Measurements from ENCODE around the gene LITAFD.

The LITAFD gene

DNA sequence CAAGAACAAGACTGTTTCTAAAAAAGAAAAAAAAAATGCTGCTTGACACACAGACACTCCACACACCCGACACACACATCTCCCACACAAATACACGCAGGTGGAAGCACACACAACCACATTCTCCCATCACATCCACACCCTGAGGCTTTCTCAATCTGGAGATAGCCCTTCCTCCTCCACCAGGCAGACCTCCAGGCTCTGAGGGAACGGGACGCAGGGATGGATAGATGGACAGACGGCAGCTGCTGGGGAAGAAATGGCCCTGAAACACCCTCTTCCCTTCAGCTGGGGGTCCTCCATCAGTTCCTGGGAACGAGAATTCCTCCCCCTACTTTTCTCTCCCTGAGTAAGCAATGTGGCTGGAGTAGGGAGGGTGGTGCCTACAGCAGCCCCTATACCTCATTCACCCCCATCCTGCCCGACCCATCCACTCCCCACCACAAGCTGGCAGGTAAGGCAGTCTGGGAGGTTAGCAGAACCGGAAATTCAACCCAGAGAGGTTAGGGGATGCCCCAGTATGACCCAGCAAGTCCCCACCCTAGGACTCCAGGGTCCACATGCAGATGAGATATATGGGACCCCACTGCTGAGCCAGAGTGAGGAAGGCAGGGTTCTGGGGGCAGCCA lies 4.1 kb upstream of the LITAFD start:
- H3K18ac ChIP-seq (ENCODE audit: low read depth in 1 of 2, low read length in 2 of 2) = peak overlapping the region; percentile 46 to 95
- peak overlapping the region in 1 of 2 experiments; percentile 87 for H3K4ac ChIP-seq (ENCODE audit: low read depth in 1 of 2, low read length in 2 of 2)
- H3K27me3 ChIP-seq (ENCODE audit: control insufficient read depth in 1 of 2, insufficient read depth in 1 of 2, low read length in 2 of 2) = no peaks in the 10 kb centered on the region
- peak overlapping the region; percentile 41 for H4K8ac ChIP-seq (ENCODE audit: low read length)
- H3K79me1 ChIP-seq (replicated peaks; ENCODE audit: low read length, poor library complexity, severe bottlenecking) = peaks cover 1% of the 10 kb centered on the region
- WGBS = 74% methylated on average over 6 of the region's 8 CpGs
- H2AK5ac ChIP-seq (ENCODE audit: low read length, severe bottlenecking) = peak overlapping the region; percentile 88
- peak overlapping the region; percentile 75 for H2BK120ac ChIP-seq (ENCODE audit: low read depth, low read length)
- H2AFZ ChIP-seq (ENCODE audit: low read depth, low read length) = no peak overlapping the region
- H2BK12ac ChIP-seq (ENCODE audit: low read length in 2 of 2) = peak overlapping the region in 1 of 2 experiments; percentile 99
- H3K4me2 ChIP-seq (ENCODE audit: low read length, poor library complexity, severe bottlenecking) = no peak overlapping the region
- H3K9ac ChIP-seq (ENCODE audit: low read length) = no peak overlapping the region
- H3K27ac ChIP-seq (ENCODE audit: low read length, poor library complexity, severe bottlenecking) = peak overlapping the region; percentile 93
- no peaks in the 10 kb centered on the region for H3K9me3 ChIP-seq (ENCODE audit: control insufficient read depth, low read length)
- peak overlapping the region; percentile 55 for H4K91ac ChIP-seq (ENCODE audit: low read length)
- no peak overlapping the region for H3K23ac ChIP-seq (ENCODE audit: low read length in 2 of 2)
- H3K14ac ChIP-seq (ENCODE audit: low read length in 2 of 2) = peak overlapping the region in 1 of 2 experiments; percentile 92
- peak overlapping the region; percentile 45 for H2BK5ac ChIP-seq (ENCODE audit: low read depth, low read length, poor library complexity, severe bottlenecking)
- no peak for DNase-seq
- H3K4me3 ChIP-seq (ENCODE audit: insufficient read depth in 1 of 2, low read depth in 1 of 2, low read length in 2 of 2) = no peak overlapping the region
- H3K36me3 ChIP-seq (ENCODE audit: control insufficient read depth in 1 of 2, insufficient read depth in 2 of 2, low read depth in 1 of 2, low read length in 2 of 2) = no peaks in the 10 kb centered on the region
- H2BK15ac ChIP-seq (ENCODE audit: low read depth, poor library complexity, severe bottlenecking) = no peak overlapping the region
- peaks cover 18% of the 10 kb centered on the region for H3K4me1 ChIP-seq (ENCODE audit: control insufficient read depth, insufficient read depth, low read depth, low read length)

DNA sequence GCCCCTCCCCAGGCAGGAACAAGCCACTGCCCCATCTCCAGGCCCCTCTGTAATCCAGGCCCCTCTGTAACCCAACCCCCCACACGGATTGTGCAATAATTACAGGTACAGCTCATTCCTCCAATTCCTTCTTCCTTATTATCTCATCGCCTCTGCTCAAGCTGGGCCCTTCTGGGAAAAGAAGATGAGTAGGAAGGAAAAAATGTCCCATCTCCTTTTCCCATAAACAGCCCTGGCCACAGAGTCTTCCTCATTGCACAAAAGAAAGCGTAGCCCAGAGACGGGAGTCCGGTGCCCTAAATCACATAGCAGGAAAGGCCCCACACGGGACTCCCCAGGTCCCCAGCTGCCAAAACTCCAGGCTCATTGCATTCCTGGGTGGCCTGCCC lies 3.6 kb upstream of the LITAFD start:
- Histone ChIP-seq H3K14ac (ENCODE audit: low read length in 2 of 2) (peak overlapping the region in 1 of 2 experiments; percentile 53), H3K4me3 (ENCODE audit: insufficient read depth in 1 of 2, low read depth in 1 of 2, low read length in 2 of 2) (no peak overlapping the region), H3K4me2 (ENCODE audit: low read length, poor library complexity, severe bottlenecking) (no peak overlapping the region), H4K8ac (ENCODE audit: low read length) (peak overlapping the region; percentile 41), H3K27ac (ENCODE audit: low read length, poor library complexity, severe bottlenecking) (peak overlapping the region; percentile 93), H2AFZ (ENCODE audit: low read depth, low read length) (no peak overlapping the region), H3K9me3 (ENCODE audit: control insufficient read depth, low read length) (no peaks in the 10 kb centered on the region), H3K4ac (ENCODE audit: low read depth in 1 of 2, low read length in 2 of 2) (peak overlapping the region in 1 of 2 experiments; percentile 71), H2BK120ac (ENCODE audit: low read depth, low read length) (peak overlapping the region; percentile 75), H2BK5ac (ENCODE audit: low read depth, low read length, poor library complexity, severe bottlenecking) (no peak overlapping the region), H3K36me3 (ENCODE audit: control insufficient read depth in 1 of 2, insufficient read depth in 2 of 2, low read depth in 1 of 2, low read length in 2 of 2) (no peaks in the 10 kb centered on the region), H3K18ac (ENCODE audit: low read depth in 1 of 2, low read length in 2 of 2) (peak overlapping the region; percentile 46 to 95), H3K4me1 (ENCODE audit: control insufficient read depth, insufficient read depth, low read depth, low read length) (peaks cover 18% of the 10 kb centered on the region), H2BK15ac (ENCODE audit: low read depth, poor library complexity, severe bottlenecking) (no peak overlapping the region), H3K23ac (ENCODE audit: low read length in 2 of 2) (no peak overlapping the region), H2BK12ac (ENCODE audit: low read length in 2 of 2) (peak overlapping the region in 1 of 2 experiments; percentile 99), H3K27me3 (ENCODE audit: control insufficient read depth in 1 of 2, insufficient read depth in 1 of 2, low read length in 2 of 2) (no peaks in the 10 kb centered on the region), H2AK5ac (ENCODE audit: low read length, severe bottlenecking) (peak overlapping the region; percentile 88), H4K91ac (ENCODE audit: low read length) (peak overlapping the region; percentile 55), H3K9ac (ENCODE audit: low read length) (peak overlapping the region; percentile 61), H3K79me1 (replicated peaks; ENCODE audit: low read length, poor library complexity, severe bottlenecking) (peaks cover 3% of the 10 kb centered on the region)
- peak; percentile 95 for DNase-seq
- 1% methylated on average over 6 of the region's 6 CpGs for WGBS

DNA sequence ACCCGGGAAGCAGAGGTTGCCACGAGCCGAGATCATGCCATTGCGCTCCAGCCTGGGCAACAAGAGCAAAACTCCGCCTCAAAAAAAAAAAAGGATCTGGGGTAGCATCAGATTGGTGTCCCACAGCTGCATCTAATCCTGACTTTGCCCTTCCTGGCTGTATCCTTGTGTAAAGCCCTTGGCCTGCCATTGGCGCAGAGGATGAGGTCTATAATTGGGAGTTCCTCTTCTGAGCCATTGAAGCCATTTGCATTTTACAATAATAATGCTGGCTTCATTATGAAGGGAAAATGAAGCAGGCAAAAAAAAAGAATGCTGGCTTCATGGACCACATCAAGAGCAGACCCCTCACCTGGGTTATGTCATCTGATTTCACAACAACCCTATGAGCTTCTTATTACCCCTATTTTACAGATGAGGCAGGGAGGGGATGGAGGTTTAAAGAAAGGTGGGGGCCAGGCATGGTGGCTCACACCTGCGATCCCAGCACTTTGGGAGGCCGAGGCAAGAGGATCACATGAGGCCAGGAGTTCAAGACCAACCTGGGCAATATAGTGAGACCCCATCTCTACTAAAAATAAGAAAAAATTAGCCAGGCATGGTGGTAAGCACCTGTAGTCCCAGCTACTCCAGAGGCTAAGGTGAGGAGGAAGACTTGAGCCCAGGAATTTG lies 1.2 kb upstream of the LITAFD start:
- Histone ChIP-seq H3K4me2 (ENCODE audit: low read length, poor library complexity, severe bottlenecking) (no peak overlapping the region), H2AFZ (ENCODE audit: low read depth, low read length) (no peak overlapping the region), H4K8ac (ENCODE audit: low read length) (no peak overlapping the region), H3K23ac (ENCODE audit: low read length in 2 of 2) (no peak overlapping the region), H4K91ac (ENCODE audit: low read length) (no peak overlapping the region), H3K36me3 (ENCODE audit: control insufficient read depth in 1 of 2, insufficient read depth in 2 of 2, low read depth in 1 of 2, low read length in 2 of 2) (no peaks in the 10 kb centered on the region), H2BK120ac (ENCODE audit: low read depth, low read length) (no peak overlapping the region), H3K18ac (ENCODE audit: low read depth in 1 of 2, low read length in 2 of 2) (no peak overlapping the region), H3K9ac (ENCODE audit: low read length) (no peak overlapping the region), H3K4me1 (ENCODE audit: control insufficient read depth, insufficient read depth, low read depth, low read length) (peaks cover 35% of the 10 kb centered on the region), H2AK5ac (ENCODE audit: low read length, severe bottlenecking) (peak overlapping the region; percentile 25), H2BK15ac (ENCODE audit: low read depth, poor library complexity, severe bottlenecking) (no peak overlapping the region), H3K4me3 (ENCODE audit: insufficient read depth in 1 of 2, low read depth in 1 of 2, low read length in 2 of 2) (no peak overlapping the region), H3K9me3 (ENCODE audit: control insufficient read depth, low read length) (no peaks in the 10 kb centered on the region), H3K14ac (ENCODE audit: low read length in 2 of 2) (no peak overlapping the region), H3K27ac (ENCODE audit: low read length, poor library complexity, severe bottlenecking) (no peak overlapping the region), H2BK5ac (ENCODE audit: low read depth, low read length, poor library complexity, severe bottlenecking) (no peak overlapping the region), H3K79me1 (replicated peaks; ENCODE audit: low read length, poor library complexity, severe bottlenecking) (peaks cover 3% of the 10 kb centered on the region), H3K4ac (ENCODE audit: low read depth in 1 of 2, low read length in 2 of 2) (no peak overlapping the region), H2BK12ac (ENCODE audit: low read length in 2 of 2) (no peak overlapping the region), H3K27me3 (ENCODE audit: control insufficient read depth in 1 of 2, insufficient read depth in 1 of 2, low read length in 2 of 2) (no peaks in the 10 kb centered on the region)
- 97% methylated on average over 8 of the region's 8 CpGs for WGBS
- no peak for DNase-seq

- Histone ChIP-seq H2BK15ac (ENCODE audit: low read depth, poor library complexity, severe bottlenecking) (peak overlapping the region; percentile 33), H3K4me3 (ENCODE audit: insufficient read depth in 1 of 2, low read depth in 1 of 2, low read length in 2 of 2) (no peak overlapping the region), H4K91ac (ENCODE audit: low read length) (peak overlapping the region; percentile 69), H2AK5ac (ENCODE audit: low read length, severe bottlenecking) (peak overlapping the region; percentile 31), H2AFZ (ENCODE audit: low read depth, low read length) (no peak overlapping the region), H4K8ac (ENCODE audit: low read length) (no peak overlapping the region), H3K4me1 (ENCODE audit: control insufficient read depth, insufficient read depth, low read depth, low read length) (peaks cover 39% of the 10 kb centered on the region), H3K27me3 (ENCODE audit: control insufficient read depth in 1 of 2, insufficient read depth in 1 of 2, low read length in 2 of 2) (no peaks in the 10 kb centered on the region), H3K79me1 (replicated peaks; ENCODE audit: low read length, poor library complexity, severe bottlenecking) (peaks cover 7% of the 10 kb centered on the region), H3K27ac (ENCODE audit: low read length, poor library complexity, severe bottlenecking) (no peak overlapping the region), H3K4ac (ENCODE audit: low read depth in 1 of 2, low read length in 2 of 2) (no peak overlapping the region), H3K36me3 (ENCODE audit: control insufficient read depth in 1 of 2, insufficient read depth in 2 of 2, low read depth in 1 of 2, low read length in 2 of 2) (peaks cover 8 to 9% of the 10 kb centered on the region in 2 experiments), H3K4me2 (ENCODE audit: low read length, poor library complexity, severe bottlenecking) (no peak overlapping the region), H3K23ac (ENCODE audit: low read length in 2 of 2) (no peak overlapping the region), H3K18ac (ENCODE audit: low read depth in 1 of 2, low read length in 2 of 2) (no peak overlapping the region), H3K9ac (ENCODE audit: low read length) (no peak overlapping the region), H2BK120ac (ENCODE audit: low read depth, low read length) (no peak overlapping the region), H2BK5ac (ENCODE audit: low read depth, low read length, poor library complexity, severe bottlenecking) (no peak overlapping the region), H3K9me3 (ENCODE audit: control insufficient read depth, low read length) (no peaks in the 10 kb centered on the region), H3K14ac (ENCODE audit: low read length in 2 of 2) (no peak overlapping the region), H2BK12ac (ENCODE audit: low read length in 2 of 2) (peak overlapping the region; percentile 40 to 80)
- no peak for DNase-seq
- WGBS = 95% methylated on average over 17 of the region's 17 CpGs
Measured at GRCh38 chr16:8882725-8883377, 700 bp downstream of the LITAFD start.
